Measurements from ENCODE around the gene EIF4G3. TPM values are rescaled to one million over a fixed set of nuclear protein-coding genes. Genes with fewer than 3 reads are reported as not detected.

Gene EIF4G3
- total and polyA plus RNA-seq, 2 of the 8 experiments (the other 6 are each of a cell fraction or from before 2014, with no cell fraction given) = 47.5 to 66.6 TPM

GRCh38 chr1:20846461-20847374 is 330.0 kb downstream of the EIF4G3 start (continued):
- no peak for TF ChIP-seq GTF2F1 (IDR thresholded peaks at IDR 0.05; ENCODE audit: borderline replicate concordance, low read depth, low read length)
